GM21737 (cell line): ENCODE data around the gene RALGAPA2.

Experiments
- ATAC-seq: cut with Tn5 transposase; IDR thresholded peaks from one replicate; pipeline ENCODE4 v1.9.1; 2021; ENCODE audit warnings: mild to moderate bottlenecking, moderate library complexity; ENCODE audit not compliant: unreplicated experiment

RALGAPA2 gene

GRCh38 chr20:20721489-20721888 lies 9.0 kb upstream of the RALGAPA2 start:
- no peak for ATAC-seq

GRCh38 chr20:20720158-20720557 lies 7.7 kb upstream of the RALGAPA2 start:
- no peak for ATAC-seq

DNA sequence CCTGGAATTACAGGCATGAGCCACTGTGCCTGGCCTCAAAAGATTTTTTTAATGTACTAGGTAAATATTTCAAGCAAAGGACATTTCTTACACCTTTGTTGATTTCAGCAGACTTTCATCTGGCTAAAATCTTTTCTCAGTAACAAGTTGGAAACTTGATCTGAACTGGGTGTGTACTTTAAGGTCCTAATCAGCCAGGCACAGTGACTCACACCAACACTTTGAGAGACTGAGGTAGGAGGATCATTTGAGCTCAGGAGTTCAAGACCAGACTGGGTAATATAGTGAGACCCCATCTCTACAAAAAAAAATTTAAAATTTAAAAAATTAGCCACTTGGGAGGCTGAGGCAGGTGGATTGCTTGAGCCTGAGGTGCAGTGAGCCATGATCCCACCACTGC lies 7.0 kb upstream of the RALGAPA2 start:
- ATAC-seq = no peak

GRCh38 chr20:20713244-20713765 lies 861 bp upstream of the RALGAPA2 start:
- ATAC-seq = no peak

DNA sequence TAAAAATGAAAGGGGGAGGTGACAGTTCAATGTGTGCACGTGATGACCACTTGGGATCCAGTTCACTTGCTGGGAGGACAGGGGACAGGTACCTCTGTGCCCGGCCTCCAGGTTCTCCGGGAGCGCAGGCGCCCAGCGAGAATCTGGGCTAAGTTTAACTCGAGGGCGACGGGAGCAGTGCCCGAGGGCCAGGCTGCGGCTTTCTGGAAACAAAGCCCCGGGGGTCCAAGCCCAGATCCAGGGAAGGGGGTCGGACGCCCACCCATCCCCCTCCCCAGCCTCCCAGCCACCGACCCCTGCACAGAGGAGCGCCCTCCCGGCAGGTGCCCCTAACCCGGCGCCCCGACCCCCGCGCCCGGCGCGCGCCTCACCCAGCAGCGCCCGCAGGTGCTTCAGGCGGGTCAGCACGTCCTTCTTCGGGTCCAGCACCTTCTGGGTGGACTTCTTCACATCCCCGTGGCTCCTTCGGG lies 405 bp downstream of the RALGAPA2 start:
- ATAC-seq = peak; percentile 14

DNA sequence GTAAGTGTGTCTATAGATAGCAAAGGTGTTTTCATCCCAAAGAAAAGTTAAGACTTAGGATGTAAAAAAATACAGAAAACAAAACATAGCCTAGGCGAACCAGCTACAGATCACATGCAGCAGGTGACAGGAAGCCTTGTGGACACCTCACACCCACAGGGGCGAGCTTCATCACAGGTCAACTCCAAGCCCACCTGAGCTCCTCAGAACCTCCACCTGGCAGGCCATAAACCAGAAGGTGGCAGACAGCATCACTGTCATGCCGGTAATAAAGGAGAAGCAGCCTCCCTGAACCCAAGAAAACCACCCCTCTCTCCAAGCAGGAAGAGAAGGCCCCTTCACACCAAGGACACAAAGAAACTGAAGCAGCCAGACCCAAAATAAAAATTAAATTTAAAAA lies 1.0 kb downstream of the RALGAPA2 start:
- ATAC-seq = no peak

GRCh38 chr20:20710443-20711315 lies 1.8 kb downstream of the RALGAPA2 start:
- no peak for ATAC-seq

DNA sequence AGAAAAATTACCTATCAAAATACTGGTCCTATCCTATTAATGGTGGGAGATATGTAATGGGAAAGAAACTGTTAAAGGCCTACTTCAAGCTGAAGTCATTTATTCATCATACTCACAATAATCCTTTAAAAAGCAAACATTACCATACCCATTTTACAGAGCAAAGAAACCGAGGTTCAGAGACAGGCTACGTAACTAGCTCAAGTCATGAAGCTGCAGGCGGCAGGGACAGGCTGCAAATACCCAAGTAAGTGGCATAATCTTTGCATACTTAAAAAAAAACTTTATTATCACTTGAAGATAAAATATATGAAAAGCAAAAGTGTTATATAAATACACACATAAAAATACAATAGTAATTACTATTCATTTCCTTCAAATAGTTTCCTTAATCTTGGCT lies 2.6 kb downstream of the RALGAPA2 start:
- no peak for ATAC-seq

GRCh38 chr20:20706285-20706684 lies 6.2 kb downstream of the RALGAPA2 start:
- ATAC-seq = no peak

- ATAC-seq = no peak
Measured at GRCh38 chr20:20702330-20703245, 9.9 kb downstream of the RALGAPA2 start.

DNA sequence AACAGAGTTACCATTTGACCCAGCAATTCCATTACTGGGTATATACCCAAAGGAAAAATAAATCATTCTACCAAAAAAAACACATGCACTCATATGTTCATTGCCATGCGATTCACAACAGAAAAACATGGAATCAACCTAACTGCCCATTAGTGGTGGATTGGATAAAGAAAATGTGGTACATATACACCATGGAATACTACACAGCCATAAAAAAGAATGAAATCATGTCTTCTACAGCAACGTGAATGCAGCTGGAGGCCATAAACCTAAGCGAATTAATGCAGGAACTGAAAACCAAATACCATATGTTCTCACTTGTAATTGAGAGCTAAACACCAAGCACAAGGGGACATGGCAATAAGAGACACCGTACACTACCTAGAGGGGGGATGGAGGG lies 12.5 kb downstream of the RALGAPA2 start:
- ATAC-seq = no peak

DNA sequence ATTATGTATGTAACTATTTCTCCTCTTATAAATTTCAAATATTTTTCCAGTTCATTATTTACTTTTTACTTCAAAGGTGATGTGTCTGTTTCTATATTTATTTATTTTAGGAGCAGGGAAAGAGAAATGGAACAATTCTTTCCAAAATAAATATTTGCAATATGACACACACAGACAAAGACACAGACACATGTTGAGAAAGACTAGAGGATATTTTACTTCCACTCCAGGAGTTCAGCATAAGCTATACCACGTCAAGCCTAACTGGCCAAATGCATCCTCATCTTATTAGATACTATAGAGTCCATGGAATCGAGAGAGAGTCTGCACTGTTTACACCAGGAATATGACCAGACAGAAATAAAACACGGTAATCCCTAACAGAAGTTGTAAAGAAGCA lies 13.3 kb downstream of the RALGAPA2 start:
- no peak for ATAC-seq

DNA sequence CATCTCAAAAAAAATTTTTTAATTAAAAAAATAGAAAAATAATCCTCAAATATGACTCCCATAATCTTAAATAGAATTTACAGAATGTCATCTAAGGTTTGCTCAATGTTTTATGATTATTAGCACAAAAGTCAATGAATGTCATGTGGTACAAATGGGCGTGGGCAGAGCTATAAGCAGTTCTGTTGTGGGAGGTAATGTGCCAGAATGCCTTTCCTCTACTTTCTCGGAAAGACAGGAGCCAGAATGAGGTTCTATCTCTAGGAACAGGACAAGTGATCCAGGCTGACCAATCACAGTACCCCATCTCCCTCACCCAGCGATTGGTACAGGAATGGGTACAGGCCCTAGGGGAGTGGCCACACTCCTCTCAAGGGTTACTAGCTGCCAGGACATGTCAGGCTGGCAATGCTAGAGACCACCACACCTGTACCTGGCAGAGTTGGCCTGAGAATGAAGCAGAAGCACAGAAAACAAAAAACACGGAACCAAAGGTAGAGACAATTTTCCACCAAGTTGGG lies 15.1 kb downstream of the RALGAPA2 start:
- no peak for ATAC-seq

- ATAC-seq = no peak
Measured at GRCh38 chr20:20695250-20695816, 17.1 kb downstream of the RALGAPA2 start.

GRCh38 chr20:20694591-20694990 lies 17.9 kb downstream of the RALGAPA2 start:
- no peak for ATAC-seq

- no peak for ATAC-seq
Measured at GRCh38 chr20:20692587-20692986, 19.9 kb downstream of the RALGAPA2 start.

DNA sequence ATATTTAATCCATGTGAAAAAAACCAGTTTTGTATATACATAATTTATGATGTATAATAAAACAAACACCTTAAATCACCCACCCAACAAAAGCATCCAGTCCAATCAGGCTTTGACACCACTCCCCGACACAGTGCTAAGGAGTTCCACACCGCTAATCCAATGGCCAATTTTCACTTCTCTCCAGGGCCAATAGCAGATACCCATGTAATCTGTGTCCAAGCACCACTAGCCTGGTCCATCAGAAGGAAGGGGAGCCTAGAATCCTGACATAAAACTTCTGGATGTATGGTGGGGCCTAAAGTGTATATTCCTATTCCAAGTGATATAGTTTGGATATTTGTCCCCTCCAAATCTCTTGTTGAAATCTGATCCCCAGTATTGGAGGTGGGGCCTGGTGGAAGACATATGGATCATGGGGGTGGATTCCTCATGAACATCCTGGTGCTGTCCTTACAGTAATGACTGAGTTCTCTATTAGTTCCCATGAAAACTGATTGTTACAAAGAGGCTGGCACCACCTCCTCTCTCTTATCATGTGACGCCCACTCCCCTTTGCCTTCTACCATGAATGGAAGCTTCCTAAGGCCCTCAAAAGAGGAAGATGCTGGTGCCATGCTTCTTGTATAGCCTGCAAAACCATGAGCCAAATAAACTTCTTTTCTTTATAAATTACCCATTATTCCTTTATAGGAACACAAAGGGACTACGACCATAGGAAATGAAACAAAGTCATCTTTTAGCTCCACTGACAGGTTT lies 20.8 kb downstream of the RALGAPA2 start:
- peak; percentile 49 for ATAC-seq

- ATAC-seq = peak; percentile 70
Measured at GRCh38 chr20:20690676-20691476, 21.6 kb downstream of the RALGAPA2 start.

DNA sequence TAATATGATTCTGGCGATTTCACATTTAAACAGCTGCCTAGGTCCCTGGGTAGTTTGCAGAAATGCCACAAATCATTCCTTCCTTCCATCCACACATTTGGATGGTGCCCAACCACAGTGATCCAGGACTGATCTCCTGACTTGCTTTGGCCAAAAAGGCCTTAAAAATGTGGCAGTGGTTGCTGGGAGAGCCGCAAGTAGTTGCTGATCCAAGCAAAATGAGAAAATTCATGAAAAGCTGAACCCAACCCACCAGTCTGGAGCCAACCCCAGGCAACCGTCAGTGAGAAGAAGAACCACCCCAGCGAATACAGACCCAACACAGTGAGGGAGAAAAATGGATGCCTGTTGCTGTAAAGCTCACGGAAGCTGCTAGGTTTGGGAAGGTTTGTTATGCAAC lies 25.1 kb downstream of the RALGAPA2 start:
- no peak for ATAC-seq
